Astrocyte of the spinal cord (primary cell): ENCODE measurements around the gene TAP2.
"Not testable (repeated sequence)": the region's sequence is repeated elsewhere in the genome, so short reads cannot be mapped to it uniquely, and the experiment has no call there.

Experiments used
- DNase-seq: peaks from one replicate; pipeline ENCODE4 v3.0.0; 2011; ENCODE audit warnings: low read depth, low spot score
- H3K4me3 ChIP-seq: 2 replicates; pipeline ENCODE4 v1.5.1; 2011; ENCODE audit warnings: low read depth, mild to moderate bottlenecking, low read length, moderate library complexity
- in situ Hi-C: cut with HindIII; loops from 2 replicates; pipeline ENCODE4 v1.10.0; 2017; ENCODE audit warnings: low sequenced_read_pairs
- TF ChIP-seq, protein P1 (sequence below): IDR thresholded peaks from 2 replicates; pipeline ENCODE4 v1.5.1; 2012; ENCODE audit warnings: low read depth, mild to moderate bottlenecking, low read length, inconsistent platforms

TAP2 gene

DNA sequence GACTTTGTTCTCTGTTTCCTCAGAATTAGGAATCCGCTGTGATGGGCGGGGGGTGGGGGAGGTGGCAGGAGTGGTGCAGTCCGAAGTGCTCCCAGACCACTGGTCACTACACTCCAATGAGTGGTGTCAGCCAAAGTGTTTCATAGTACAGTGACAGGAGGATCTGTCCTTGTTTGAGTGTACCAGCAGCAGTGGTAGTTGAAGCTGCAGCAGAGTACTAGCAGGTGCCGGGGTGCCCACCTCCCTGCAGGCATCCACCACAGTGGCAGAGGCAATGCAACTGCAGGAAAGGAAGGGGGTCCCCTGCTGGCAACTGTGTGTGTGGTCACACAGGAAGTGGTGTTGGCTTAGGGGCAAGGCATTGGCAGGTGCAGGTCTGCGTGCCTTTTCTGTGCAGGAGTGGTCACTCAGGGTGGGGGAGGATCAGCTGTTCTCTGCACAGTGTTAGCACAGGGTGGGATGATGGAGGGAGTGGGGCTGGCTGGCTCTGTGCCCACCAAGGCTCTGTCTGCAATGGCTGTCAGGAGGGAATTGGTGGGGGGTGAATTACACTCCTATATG is 31.4 kb downstream of the TAP2 start:
- TF ChIP-seq, protein P1, sequence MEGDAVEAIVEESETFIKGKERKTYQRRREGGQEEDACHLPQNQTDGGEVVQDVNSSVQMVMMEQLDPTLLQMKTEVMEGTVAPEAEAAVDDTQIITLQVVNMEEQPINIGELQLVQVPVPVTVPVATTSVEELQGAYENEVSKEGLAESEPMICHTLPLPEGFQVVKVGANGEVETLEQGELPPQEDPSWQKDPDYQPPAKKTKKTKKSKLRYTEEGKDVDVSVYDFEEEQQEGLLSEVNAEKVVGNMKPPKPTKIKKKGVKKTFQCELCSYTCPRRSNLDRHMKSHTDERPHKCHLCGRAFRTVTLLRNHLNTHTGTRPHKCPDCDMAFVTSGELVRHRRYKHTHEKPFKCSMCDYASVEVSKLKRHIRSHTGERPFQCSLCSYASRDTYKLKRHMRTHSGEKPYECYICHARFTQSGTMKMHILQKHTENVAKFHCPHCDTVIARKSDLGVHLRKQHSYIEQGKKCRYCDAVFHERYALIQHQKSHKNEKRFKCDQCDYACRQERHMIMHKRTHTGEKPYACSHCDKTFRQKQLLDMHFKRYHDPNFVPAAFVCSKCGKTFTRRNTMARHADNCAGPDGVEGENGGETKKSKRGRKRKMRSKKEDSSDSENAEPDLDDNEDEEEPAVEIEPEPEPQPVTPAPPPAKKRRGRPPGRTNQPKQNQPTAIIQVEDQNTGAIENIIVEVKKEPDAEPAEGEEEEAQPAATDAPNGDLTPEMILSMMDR = no peak
- in situ Hi-C loops = no loop called here
- no peak overlapping the region for H3K4me3 ChIP-seq
- DNase-seq = no peak

DNA sequence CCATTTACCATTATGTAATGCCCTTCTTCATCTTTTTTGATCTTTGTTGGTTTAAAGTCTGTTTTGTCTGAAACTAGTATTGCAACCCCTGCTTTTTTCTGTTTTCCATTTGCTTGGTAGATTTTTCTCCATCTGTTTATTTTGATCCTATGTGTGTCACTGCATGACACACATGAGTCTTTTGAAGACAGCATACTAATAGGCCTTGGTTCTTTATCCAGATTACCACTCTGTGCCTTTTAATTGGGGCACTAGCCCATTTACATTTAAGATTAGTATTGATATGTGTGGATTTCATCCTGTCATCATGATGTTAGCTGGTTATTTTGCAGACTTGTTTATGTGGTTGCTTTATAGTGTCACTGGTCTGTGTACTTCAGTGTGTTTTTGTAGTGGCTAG is 33.1 kb downstream of the TAP2 start:
- H3K4me3 ChIP-seq, in situ Hi-C loops, DNase-seq: not testable (repeated sequence)

DNA sequence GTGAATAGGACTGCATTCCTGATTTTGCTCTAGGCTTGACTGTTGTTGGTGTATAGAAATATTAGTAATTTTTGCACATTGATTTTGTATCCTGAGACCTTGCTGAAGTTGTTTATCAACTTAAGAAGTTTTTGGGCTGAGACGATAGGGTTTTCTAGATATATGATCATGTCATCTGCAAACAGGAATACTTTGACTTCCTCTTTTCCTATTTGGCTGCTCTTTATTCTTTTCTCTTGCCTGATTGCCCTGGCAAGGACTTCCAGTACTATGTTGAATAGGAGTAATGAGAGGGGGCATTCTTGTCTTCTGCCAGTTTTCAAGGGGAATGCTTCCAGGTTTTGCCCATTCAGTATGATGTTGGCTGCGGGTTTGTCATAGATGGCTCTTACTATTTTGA is 35.1 kb downstream of the TAP2 start:
- TF ChIP-seq, protein P1 = no peak
- DNase-seq = no peak
- in situ Hi-C loops = no loop called here
- H3K4me3 ChIP-seq = no peak overlapping the region

DNA sequence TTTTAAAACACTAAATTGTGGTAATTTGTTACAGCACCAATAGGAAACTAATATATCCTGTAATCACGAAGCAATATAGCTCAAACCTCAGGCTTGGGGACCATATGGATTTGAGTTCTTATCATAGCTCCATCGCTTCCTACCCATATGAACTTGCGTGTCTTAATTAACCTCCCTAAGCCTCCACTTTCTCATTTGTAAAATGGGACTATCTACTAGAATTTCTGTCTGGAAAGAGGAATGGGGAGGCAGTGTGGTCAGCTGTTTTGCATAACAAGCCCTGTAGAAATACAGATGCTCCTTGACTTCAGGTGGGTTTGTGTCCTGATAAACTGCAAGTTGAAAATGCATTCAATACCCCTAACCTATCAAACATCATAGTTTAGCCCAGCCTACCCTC is 38.8 kb downstream of the TAP2 start:
- H3K4me3 ChIP-seq = no peak overlapping the region
- no peak for DNase-seq
- TF ChIP-seq, protein P1 = no peak
- in situ Hi-C loops = no loop called here

DNA sequence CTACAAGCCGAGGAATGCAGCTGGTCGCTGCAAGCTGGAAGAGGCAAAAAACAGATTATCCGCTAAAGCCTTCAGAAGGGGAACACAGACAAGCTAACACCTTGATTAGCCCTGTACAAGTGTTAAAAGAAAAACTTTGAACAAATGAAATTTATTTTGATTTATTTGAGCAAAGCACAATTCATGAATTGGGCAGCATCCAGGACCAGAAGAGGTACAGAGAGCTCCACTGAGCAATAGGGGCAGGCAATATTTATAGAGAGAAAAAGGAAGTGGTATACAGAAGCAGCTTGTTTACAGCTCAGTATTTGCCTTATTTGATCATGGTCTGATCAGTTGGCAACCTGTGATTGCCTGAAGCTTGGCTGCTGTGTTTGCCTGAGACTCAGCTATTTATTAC is 39.4 kb downstream of the TAP2 start:
- TF ChIP-seq, protein P1 = no peak
- in situ Hi-C loops = no loop called here
- no peak for DNase-seq

DNA sequence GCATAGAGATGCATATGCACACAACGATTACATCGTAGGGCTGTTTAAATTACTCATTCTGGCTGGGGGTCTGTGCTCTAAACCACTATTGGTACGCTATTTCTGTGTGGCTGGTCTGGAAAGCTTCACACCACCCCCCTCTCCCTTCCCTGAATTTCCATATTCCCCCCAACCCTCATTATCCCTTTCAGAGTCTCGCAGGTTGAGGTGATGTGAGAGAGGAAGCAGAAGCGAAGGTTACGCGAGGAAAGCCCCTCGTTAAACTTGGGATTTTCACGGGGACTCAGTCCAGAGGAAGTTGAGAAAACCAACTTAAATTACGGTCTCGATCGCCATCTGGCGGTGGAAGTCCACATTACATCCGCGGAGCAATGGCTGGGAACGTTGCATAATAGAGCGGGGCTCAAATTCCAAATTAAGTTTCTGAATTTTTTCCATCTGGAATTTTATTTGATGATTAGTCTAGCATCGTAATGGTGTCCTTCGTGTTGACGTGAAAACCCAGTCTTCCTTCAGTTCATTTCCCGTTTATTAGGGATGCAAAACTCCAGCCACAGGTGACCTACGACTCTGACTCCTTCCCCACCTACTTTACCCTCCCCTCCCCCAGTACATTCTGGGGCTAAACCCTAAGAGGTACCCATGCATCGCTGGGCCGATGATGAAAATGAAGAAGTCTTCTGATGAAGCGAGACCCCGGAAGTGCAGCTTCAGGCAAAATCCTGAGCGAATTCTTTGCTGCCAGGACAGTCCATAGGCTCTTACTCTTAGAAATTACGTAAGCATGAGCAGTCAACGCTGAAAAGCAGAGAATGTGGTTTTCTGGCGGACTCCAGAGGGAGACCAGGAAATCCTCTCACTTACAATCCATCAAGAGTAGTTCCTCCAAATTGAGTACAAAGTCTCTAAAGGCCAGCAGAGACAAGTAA is 41.4 kb downstream of the TAP2 start:
- DNase-seq = peak; percentile 55

More for the DNA sequence above, 39.4 kb downstream of the TAP2 start:
- H3K4me3 ChIP-seq = no peak overlapping the region

More for the DNA sequence above, 41.4 kb downstream of the TAP2 start:
- TF ChIP-seq, protein P1 = peak; percentile 77
- in situ Hi-C loops = no loop called here
- H3K4me3 ChIP-seq = no peak overlapping the region
